ENCODE measurements around the gene TMEM185A. TPM values are rescaled to one million over a fixed set of nuclear protein-coding genes. Genes with fewer than 3 reads are reported as not detected.
"Not testable (repeated sequence)": the region's sequence is repeated elsewhere in the genome, so short reads cannot be mapped to it uniquely, and the experiment has no call there.

Gene TMEM185A
- total RNA-seq, 1 donor from 2014 or later, result 31.7 TPM

- not testable (repeated sequence) for DNase-seq (ENCODE audit: low read depth)
These were observed 79.7 kb downstream of the TMEM185A start for GRCh38 chrX:149551939-149552248.

GRCh38 chrX:149551245-149551938, 80.2 kb downstream of the TMEM185A start:
- not testable (repeated sequence) for DNase-seq (ENCODE audit: low read depth)

DNA sequence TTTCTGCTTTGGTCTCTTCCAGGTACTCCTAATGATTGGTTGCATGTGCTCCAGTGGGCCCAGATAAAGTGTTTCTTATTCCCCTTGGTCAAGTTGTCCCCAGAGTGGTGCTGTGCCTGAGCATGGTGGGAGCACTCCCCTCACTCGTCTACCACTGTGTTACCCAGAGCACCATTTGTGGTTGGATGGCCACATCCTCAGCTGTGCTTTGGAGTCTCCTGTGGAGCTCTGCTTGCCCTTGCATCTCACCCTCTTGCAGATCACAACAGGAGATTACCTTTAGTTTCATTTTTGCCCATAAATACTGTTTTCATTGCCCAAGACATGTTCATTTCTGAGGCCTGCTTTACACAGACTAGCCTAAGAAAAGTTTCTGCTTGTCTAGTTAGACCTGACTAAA, 81.1 kb downstream of the TMEM185A start:
- not testable (repeated sequence) for DNase-seq (ENCODE audit: low read depth)

DNA sequence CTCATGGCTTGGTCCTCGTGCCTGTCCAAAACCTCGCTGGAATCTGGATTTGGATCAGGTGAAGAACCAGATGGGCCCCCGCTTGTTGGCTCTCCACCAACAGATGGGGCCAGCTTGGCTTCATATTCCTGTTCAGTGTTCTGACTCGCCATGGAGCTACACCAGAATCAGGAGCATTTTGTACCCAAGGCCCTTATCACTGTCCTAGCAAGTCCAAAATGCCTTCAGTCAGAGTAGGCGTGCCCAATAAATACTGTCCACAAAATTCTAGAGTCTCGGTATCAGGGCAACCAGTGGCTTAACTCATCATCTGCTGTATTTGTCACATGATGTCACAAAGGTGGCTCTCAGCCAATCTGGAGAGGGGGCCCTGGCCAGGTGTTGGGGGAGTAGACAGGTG, 81.9 kb downstream of the TMEM185A start, which contains the start of gene HSFX3:
Gene HSFX3, minus strand, starts transcription at position 224 of the 400 bp plus-strand sequence. Its CDS starts 72 bp downstream, at position 152.
- DNase-seq (ENCODE audit: low read depth), result not testable (repeated sequence)

GRCh38 chrX:149547782-149548181, 83.8 kb downstream of the TMEM185A start:
- not testable (repeated sequence) for DNase-seq (ENCODE audit: low read depth)

DNA sequence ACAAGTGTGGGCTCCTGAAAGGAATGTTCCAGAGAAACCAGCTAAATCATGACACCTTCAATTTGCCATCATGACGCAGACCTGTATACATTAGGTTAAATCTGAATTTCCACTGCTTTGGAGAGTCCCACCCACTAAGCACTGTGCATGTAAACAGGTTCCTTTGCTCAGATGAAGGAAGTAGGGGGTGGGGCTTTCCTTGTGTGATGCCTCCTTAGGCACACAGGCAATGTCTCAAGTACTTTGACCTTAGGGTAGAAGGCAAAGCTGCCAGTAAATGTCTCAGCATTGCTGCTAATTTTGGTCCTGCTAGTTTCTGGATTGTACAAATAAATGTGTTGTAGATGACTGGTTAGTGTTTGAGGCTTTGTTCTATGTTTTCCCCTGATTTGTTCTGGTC, 84.6 kb downstream of the TMEM185A start:
- DNase-seq (ENCODE audit: low read depth), result not testable (repeated sequence)

Other genes starting within 250 kb of the TMEM185A start
- gene IDS, start 126.5 kb downstream of the TMEM185A start, total RNA-seq, result 25.4 and 56.8 TPM in 2 replicates
- 15.6 and 15.8 TPM in 2 replicates for gene EOLA1, start 90.8 kb downstream of the TMEM185A start, total RNA-seq
- not detected in 2 replicates for gene HSFX3, start 81.9 kb downstream of the TMEM185A start, total RNA-seq
- not detected in 2 replicates for gene MAGEA9B, start 44.3 kb downstream of the TMEM185A start, total RNA-seq
- not detected in 2 replicates for gene HSFX2, start 36.5 kb downstream of the TMEM185A start, total RNA-seq
- gene MAGEA11, start 80.3 kb upstream of the TMEM185A start, total RNA-seq, result not detected in 2 replicates
- 0.35 and 2.2 TPM in 2 replicates for gene HSFX1, start 142.3 kb upstream of the TMEM185A start, total RNA-seq
- gene MAGEA9, start 150.1 kb upstream of the TMEM185A start, total RNA-seq, result not detected in 2 replicates
- not detected in 2 replicates for gene MAGEA8, start 249.4 kb upstream of the TMEM185A start, total RNA-seq

Measured in renal cortical epithelial cell (primary cell).